Vagina (tissue), 2 donors: ENCODE measurements around the gene CTBP2. TPM values are rescaled to one million over a fixed set of nuclear protein-coding genes. Genes with fewer than 3 reads are reported as not detected.

Experiments
- DNase-seq, 2 donors: peaks; one replicate each; pipeline ENCODE4 v3.0.0-alpha.2; 2017; ENCODE audit errors: extremely low spot score in 2 of 2
- H3K27ac ChIP-seq: fragments of 200-600 bp; sonication (generic); one replicate; pipeline ENCODE4 v1.5.1; 2019
- H3K27me3 ChIP-seq: fragments of 200-600 bp; sonication (generic); one replicate; pipeline ENCODE4 v1.5.1; 2019
- H3K36me3 ChIP-seq, 2 donors: fragments of 200-600 bp; sonication (generic); one replicate each; pipeline ENCODE4 v1.5.1; 2017 to 2019
- H3K4me1 ChIP-seq: fragments of 200-600 bp; sonication (generic); one replicate; pipeline ENCODE4 v1.5.1; 2019
- H3K4me3 ChIP-seq, 2 donors: fragments of 200-600 bp; sonication (generic); 1 replicate in 1 of 2; 2 replicates in 1 of 2; pipeline ENCODE4 v1.5.1; 2016 to 2019
- H3K9me3 ChIP-seq: fragments of 200-600 bp; sonication (generic); one replicate; pipeline ENCODE4 v1.5.1; 2019
- POLR2A ChIP-seq, 2 donors: fragments of 450-650 bp; IDR thresholded peaks; one replicate each; pipeline ENCODE4 v1.6.1; 2017; ENCODE audit warnings: antibody characterized with exemption in 2 of 2, mild to moderate bottlenecking in 2 of 2, moderate library complexity in 2 of 2
- POLR2AphosphoS5 ChIP-seq, 2 donors: sonication (generic); formaldehyde crosslinking; IDR thresholded peaks; one replicate each; pipeline ENCODE4 v1.9.0; 2017; ENCODE audit warnings: antibody characterized with exemption in 2 of 2, mild to moderate bottlenecking in 2 of 2, low read depth in 1 of 2; ENCODE audit not compliant: insufficient read depth in 1 of 2
- intact Hi-C: fragments of 100-400 bp; cut with DNase I; formaldehyde crosslinking; loops from one replicate; pipeline ENCODE4 v1.15.1; 2023
- total RNA-seq: library from RNA; depleted of rRNA; stranded (reverse); fragments of >200 nt; gene quantifications from one replicate; pipeline ENCODE4 v1.2.3, GENCODE V29; 2016
- TF ChIP-seq, protein P1 (sequence below), 3 experiments: fragments of 450-650 bp in 2 of 3; fragments of 200-600 bp in 1 of 3; sonication (generic) in 1 of 3; IDR thresholded peaks; one replicate each; pipeline ENCODE4 v1.5.1; 2017 to 2019; ENCODE audit warnings: antibody characterized with exemption in 3 of 3, mild to moderate bottlenecking in 2 of 3, moderate library complexity in 2 of 3

The CTBP2 gene
- total RNA-seq, 1 donor from 2014 or later: 74.4 TPM

DNA sequence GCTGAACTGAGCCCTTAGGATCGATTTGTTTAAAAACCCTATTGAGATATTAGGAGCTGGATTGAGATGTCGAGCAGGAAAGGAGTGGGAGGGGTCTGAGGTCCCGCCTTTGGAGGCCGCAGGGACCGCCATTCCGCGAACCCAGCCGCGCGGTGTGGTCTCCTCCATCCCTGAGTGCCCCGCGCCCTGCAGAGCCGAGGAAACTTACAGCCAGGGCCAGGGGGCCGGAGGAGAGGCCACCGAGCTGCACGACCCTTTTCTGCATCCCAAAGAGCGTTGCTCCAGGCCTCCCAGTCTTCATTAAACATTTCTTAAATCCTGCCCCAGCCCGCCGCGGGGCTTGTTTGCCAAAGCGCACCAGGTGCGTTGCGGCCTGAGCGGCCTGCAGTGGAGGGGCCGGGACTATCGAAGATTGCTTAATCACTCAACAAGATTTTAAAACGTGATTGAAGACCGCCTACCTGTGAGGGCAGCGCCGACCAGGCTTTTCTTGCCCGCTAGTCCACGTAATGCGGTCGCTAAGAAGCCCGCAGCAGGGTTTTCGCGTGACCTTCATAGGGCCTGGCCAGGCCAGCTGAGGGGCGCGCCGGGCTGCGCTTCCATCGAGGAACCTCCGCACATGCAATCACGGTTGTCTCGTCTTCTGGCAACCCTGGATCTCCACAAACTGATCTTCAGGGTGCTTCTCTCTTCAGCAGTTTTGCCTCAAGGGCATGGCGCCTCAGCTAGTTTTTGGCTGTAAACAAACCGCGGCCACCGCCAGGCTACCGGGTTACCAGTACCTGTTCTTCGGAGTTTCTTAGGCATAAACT lies 2.0 kb upstream of the CTBP2 start:
- intact Hi-C loops: no loop called here
- no peaks in the 10 kb centered on the region for H3K27me3 ChIP-seq
- H3K9me3 ChIP-seq: no peaks in the 10 kb centered on the region
- peak overlapping the region; percentile 78 to 96 for H3K4me3 ChIP-seq
- no peak for DNase-seq
- H3K27ac ChIP-seq: peak overlapping the region; percentile 98
- TF ChIP-seq POLR2AphosphoS5 (IDR thresholded peaks at IDR 0.05; ENCODE audit: insufficient read depth in 1 of 2, low read depth in 1 of 2): no peak
- TF ChIP-seq POLR2A (IDR thresholded peaks at IDR 0.05): no peak
- TF ChIP-seq, protein P1, sequence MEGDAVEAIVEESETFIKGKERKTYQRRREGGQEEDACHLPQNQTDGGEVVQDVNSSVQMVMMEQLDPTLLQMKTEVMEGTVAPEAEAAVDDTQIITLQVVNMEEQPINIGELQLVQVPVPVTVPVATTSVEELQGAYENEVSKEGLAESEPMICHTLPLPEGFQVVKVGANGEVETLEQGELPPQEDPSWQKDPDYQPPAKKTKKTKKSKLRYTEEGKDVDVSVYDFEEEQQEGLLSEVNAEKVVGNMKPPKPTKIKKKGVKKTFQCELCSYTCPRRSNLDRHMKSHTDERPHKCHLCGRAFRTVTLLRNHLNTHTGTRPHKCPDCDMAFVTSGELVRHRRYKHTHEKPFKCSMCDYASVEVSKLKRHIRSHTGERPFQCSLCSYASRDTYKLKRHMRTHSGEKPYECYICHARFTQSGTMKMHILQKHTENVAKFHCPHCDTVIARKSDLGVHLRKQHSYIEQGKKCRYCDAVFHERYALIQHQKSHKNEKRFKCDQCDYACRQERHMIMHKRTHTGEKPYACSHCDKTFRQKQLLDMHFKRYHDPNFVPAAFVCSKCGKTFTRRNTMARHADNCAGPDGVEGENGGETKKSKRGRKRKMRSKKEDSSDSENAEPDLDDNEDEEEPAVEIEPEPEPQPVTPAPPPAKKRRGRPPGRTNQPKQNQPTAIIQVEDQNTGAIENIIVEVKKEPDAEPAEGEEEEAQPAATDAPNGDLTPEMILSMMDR (IDR thresholded peaks at IDR 0.05): no peak
- peaks cover 19% of the 10 kb centered on the region for H3K4me1 ChIP-seq
- no peaks in the 10 kb centered on the region for H3K36me3 ChIP-seq

DNA sequence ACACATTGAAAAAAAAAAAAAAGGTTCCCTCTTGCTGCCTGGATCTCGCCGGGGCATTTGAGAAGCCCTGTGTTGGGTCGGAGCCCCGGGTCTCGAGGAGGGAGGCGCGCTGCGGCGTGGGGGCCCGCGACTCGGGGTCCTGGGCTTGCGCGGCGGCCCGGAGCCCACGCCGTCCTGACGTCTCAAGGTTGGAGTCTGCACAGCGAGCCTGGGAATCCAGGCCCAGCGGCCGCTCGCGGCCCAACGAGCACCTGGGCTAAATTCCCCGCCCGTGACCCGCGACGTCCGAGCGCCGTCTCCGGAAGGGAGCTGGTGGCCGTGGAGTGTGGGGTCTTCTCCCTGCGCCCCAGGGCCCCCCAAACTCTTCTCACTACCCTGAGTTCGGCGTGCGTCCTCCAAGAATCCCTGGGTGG lies 1.4 kb upstream of the CTBP2 start:
- intact Hi-C loops: no loop called here
- H3K27me3 ChIP-seq: no peaks in the 10 kb centered on the region
- no peak for DNase-seq
- H3K9me3 ChIP-seq: no peaks in the 10 kb centered on the region
- peak overlapping the region; percentile 98 for H3K27ac ChIP-seq
- H3K36me3 ChIP-seq: no peaks in the 10 kb centered on the region
- peaks cover 25% of the 10 kb centered on the region for H3K4me1 ChIP-seq
- TF ChIP-seq, protein P1 (IDR thresholded peaks at IDR 0.05): peak in 1 of 3 experiments; percentile 1
- TF ChIP-seq POLR2A (IDR thresholded peaks at IDR 0.05): no peak
- TF ChIP-seq POLR2AphosphoS5 (IDR thresholded peaks at IDR 0.05; ENCODE audit: insufficient read depth in 1 of 2, low read depth in 1 of 2): peak in 1 of 2 donors; percentile 49
- peak overlapping the region; percentile 78 to 96 for H3K4me3 ChIP-seq

DNA sequence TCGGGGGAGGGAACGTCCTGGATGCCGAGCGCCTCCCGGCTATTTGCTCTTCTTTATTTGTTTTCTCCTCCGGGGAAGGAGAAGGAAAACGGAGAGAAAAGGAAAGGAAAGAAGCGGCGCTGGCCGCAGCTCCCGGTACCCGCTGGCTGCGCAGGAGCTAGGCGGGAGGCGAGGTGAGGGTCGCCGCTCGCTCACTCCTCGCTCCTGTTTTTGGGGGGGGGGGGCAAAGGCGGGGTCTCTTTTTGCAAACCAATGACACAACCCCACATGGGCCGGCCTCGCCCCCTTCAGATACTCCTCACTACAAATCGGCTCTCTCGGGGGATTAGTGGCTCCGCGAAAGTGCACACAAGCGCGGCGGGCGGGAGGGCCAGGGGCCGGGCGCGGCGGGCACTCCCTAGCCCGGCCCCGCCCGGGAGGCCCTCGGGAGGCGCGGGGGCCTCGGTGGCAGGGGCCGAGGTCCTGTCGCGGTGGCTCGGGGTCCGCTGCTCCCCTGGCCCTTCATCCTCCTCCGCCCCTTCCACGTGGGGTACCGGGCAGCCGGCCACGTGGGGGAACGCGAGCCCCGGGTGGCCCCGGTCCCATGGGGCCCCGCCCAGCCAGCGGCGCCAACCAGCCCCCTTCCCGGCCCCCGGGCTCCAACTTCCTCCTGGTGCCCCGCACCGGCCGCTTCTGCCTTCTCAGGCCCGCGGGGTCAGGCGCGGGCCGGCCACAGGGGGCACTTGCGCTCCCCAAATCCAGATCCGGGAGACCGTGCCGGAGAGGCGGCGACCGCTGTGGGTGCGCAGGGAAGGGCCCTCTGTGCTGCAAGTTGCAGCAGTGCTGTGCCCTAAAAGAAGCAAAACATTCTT lies 718 bp upstream of the CTBP2 start:
- DNase-seq: no peak
- peaks cover 32% of the 10 kb centered on the region for H3K4me1 ChIP-seq
- H3K27ac ChIP-seq: peak overlapping the region; percentile 98
- no peaks in the 10 kb centered on the region for H3K27me3 ChIP-seq
- intact Hi-C loops: no loop called here
- H3K36me3 ChIP-seq: no peaks in the 10 kb centered on the region
- H3K4me3 ChIP-seq: peak overlapping the region; percentile 78 to 96
- H3K9me3 ChIP-seq: no peaks in the 10 kb centered on the region
- TF ChIP-seq, protein P1 (IDR thresholded peaks at IDR 0.05): peak in 1 of 3 experiments; percentile 15
- TF ChIP-seq POLR2AphosphoS5 (IDR thresholded peaks at IDR 0.05; ENCODE audit: insufficient read depth in 1 of 2, low read depth in 1 of 2): peak in 1 of 2 donors; percentile 43
- TF ChIP-seq POLR2A (IDR thresholded peaks at IDR 0.05): peak in 1 of 2 donors; percentile 50

- no peaks in the 10 kb centered on the region for H3K9me3 ChIP-seq
- no peaks in the 10 kb centered on the region for H3K27me3 ChIP-seq
- no peaks in the 10 kb centered on the region for H3K36me3 ChIP-seq
- peak overlapping the region; percentile 78 to 96 for H3K4me3 ChIP-seq
- TF ChIP-seq POLR2A (IDR thresholded peaks at IDR 0.05): no peak
- TF ChIP-seq POLR2AphosphoS5 (IDR thresholded peaks at IDR 0.05; ENCODE audit: insufficient read depth in 1 of 2, low read depth in 1 of 2): no peak
- TF ChIP-seq, protein P1 (IDR thresholded peaks at IDR 0.05): no peak
- intact Hi-C loops: no loop called here
- DNase-seq: no peak
- peaks cover 48% of the 10 kb centered on the region for H3K4me1 ChIP-seq
- H3K27ac ChIP-seq: peak overlapping the region; percentile 98
Measured at GRCh38 chr10:125159486-125159931, 854 bp downstream of the CTBP2 start.
